Measurements from ENCODE around the gene ABHD10.

ABHD10 gene

GRCh38 chr3:111965484-111965883 is 13.3 kb upstream of the ABHD10 start:
- DNase-seq (ENCODE audit: low read depth): no peak

DNA sequence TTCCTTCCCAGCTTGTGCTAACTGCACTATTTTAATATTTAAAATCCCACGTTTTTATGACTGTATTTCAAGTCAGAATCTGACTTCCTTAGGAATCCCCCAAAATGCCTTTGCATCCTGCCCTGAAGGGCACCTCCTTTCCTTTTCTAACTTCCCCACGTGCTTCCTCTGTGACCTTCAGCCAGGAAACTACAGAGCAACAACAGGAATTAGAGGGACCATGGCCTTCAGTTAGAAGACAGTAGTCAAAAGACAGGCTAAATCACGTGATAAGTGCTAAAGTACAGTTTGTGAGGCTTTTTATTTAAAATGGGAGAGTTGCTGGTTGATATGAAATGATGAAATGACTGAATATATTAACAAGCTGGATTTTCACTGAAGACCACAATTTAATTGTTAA is 11.8 kb upstream of the ABHD10 start:
- no peak for DNase-seq (ENCODE audit: low read depth)

GRCh38 chr3:111967651-111968274 is 11.1 kb upstream of the ABHD10 start:
- DNase-seq (ENCODE audit: low read depth): peak; percentile 62

- no peak for DNase-seq (ENCODE audit: low read depth)
Measured at GRCh38 chr3:111968319-111969054, 10.3 kb upstream of the ABHD10 start.

DNA sequence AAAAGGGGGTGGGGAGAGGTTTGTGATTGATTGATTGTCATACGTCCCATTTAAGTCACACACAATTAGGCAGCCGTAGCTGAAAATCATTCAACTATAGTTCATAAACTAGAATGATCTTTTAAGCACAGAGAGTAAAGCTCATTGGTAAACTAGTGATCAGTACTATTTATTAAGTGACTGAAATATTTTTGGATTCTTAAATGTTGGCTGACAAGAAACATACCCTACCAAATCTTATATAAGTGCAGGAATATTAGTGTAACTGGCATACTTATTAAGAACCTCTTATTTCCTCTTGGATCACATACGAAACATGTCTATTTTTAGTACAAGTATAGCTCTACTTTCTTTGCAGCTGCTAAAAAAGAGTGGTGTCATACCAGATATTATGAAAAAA is 8.4 kb upstream of the ABHD10 start:
- DNase-seq (ENCODE audit: low read depth): no peak

- DNase-seq (ENCODE audit: low read depth): no peak
Measured at GRCh38 chr3:111971533-111972130, 7.2 kb upstream of the ABHD10 start.

DNA sequence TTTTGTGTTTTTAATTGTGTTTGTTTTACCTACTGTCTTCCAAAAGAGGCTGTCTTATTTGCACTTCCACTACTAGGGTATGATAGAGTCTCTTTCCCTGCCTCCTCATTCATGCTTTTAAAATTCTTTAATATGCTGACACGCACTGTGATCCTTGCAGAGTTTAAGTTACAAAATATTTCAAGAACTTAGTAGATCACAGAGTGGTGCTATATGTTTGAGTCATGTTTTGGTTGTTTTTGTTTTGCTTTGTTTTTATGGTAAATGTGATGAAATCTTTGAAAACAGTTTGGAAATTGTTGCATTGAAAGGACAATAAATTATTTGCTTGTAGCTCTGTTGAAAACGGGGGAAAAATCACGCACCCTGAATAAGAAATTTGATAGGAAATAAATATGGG is 5.9 kb upstream of the ABHD10 start:
- DNase-seq (ENCODE audit: low read depth): no peak

GRCh38 chr3:111975131-111975530 is 3.7 kb upstream of the ABHD10 start:
- no peak for DNase-seq (ENCODE audit: low read depth)

- no peak for DNase-seq (ENCODE audit: low read depth)
Measured at GRCh38 chr3:111976254-111976653, 2.6 kb upstream of the ABHD10 start.

DNA sequence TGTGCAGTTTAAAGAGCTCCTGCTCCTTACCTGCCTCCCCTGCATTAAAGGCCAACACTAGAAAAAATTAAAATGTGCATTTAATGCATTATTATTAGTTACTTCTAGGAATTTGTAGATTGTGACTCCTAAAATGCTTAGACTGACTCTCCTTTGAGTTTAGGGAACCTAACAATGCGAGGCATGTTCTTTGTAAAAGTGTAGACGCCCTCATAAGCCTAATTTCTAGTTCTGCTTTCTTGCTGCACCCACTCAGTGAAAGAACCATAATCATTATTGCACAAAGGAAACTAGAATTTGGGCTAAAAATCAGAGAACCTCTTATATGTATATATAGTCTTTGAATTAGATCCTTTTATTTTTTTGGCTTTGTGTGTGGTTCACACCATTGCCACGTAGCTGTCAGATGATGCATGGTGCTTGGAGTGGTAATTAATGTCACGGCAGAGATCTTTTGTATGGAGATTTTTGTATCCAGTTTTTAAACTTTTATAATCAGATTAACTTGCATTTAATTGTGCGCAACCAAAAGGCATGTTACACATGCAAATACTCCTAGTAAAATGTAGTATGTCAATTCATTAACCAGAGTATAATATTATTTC is 710 bp downstream of the ABHD10 start:
- no peak for DNase-seq (ENCODE audit: low read depth)

- no peak for DNase-seq (ENCODE audit: low read depth)
Measured at GRCh38 chr3:111980716-111981456, 2.1 kb downstream of the ABHD10 start.

DNA sequence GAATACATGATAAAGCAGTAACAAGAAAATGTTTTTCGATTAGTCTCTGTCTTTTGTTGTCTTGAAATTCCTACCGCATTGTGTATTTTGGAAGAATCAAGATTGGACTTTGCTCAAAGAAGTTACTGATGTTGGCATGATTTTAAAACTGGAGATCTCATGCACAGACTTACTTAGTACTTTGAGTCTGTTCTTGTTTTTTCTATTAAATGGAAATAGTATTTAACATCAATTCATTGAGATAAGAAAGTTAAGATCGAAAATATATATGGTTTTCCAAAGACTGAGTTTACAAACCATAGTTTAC is 2.6 kb downstream of the ABHD10 start:
- DNase-seq (ENCODE audit: low read depth): no peak

DNA sequence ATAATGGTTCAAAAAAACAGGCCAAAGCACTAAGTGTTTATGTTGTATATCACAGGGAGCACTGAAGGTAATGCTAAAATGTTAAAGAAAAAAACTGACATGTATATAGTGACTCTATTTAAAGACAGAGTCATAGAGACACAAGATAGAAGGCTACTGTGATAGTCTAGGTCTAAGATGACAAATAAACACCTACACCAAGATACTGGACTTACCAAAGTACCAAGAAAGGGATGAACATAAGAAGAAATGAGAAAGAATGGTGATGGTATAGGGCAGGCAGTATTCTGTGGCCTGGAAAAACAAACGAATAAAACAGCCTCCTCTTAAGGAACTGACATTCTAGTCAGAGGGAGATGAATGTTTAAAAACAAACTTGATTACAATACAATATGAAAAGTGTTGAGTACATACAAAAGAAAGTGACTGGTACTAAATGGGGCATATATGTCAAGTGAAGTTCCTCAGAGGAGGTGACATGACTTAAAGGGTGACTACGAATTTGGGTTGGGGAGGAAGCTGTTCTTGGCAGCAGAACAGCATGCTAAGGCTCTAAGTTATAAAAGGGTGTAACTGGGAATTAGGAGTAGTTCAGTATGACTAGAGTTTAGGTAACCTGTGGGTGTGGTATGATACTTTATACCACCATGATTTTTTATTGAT is 5.9 kb downstream of the ABHD10 start:
- no peak for DNase-seq (ENCODE audit: low read depth)

DNA sequence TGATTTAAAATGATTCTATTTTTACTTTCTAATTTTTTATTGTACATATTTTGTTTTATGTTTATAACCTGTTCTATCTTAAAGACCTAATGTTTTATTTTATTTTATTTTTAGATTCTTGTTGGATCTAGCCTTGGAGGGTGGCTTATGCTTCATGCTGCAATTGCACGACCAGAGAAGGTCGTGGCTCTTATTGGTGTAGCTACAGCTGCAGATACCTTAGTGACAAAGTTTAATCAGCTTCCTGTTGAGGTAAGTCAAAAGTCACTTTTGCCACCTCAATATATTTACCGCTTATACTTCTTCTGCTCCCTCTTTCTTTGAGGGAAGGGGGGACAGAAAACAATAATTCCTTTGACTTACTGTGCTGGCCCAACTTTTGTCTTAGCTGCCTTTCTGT is 8.0 kb downstream of the ABHD10 start:
- DNase-seq (ENCODE audit: low read depth): no peak

- DNase-seq (ENCODE audit: low read depth): peak; percentile 49
Measured at GRCh38 chr3:111989061-111989678, 10.3 kb downstream of the ABHD10 start.

DNA sequence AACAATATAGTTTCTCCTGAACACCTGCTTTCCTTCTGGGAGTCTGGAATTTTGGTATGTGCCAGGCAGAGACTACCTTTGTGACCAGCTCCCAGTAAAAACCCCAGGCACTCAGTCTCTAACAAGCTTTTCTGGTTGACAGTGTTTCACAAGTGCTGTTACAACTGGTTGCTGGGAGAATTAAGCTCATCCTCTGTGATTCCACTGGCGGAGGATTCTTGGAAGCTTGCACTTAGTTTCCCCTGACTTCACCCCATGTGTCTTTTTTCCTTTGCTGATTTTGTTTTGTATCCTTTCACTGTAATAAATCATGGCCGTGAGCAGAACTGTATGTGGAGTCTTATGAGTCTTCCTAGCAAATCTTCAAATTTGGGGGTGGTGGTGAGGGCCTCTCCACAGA is 14.2 kb downstream of the ABHD10 start:
- no peak for DNase-seq (ENCODE audit: low read depth)

- no peak for DNase-seq (ENCODE audit: low read depth)
Measured at GRCh38 chr3:111998636-111999483, 20.0 kb downstream of the ABHD10 start, which contains the start of gene TAGLN3. Gene TAGLN3, plus strand, starts transcription at chr3:111998922. Its CDS starts 501 bp downstream, at chr3:111999423.

GRCh38 chr3:111999484-112000324 is 20.9 kb downstream of the ABHD10 start:
- no peak for DNase-seq (ENCODE audit: low read depth)

DNA sequence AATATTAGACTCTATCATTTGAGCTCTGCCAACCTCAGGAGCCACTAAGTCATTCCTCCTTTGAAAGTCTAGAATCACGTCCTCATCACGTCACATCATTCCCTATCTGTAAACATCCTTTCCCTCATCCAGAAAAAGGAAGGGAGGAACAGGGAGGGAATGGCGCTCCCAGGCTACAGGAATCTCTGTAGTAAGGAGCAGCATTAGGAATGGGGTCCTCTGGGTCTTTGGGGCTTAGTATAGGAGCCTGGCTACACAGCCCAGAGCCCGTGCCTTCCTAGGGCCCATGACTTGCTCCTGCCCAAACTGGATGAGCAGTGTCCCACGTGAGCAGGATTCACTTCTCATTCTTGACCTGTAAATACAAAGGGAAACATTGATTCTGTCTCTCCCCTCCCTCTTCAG is 21.5 kb downstream of the ABHD10 start:
- DNase-seq (ENCODE audit: low read depth): no peak

GRCh38 chr3:112000966-112001365 is 22.1 kb downstream of the ABHD10 start:
- DNase-seq (ENCODE audit: low read depth): no peak

Data from stromal cell of bone marrow (primary cell).